Activated CD4-positive, alpha-beta T cell treated with anti-CD3 and anti-CD28 coated beads, Interleukin-10, Interleukin-2, amounts not matched to agents 100 ng/mL and 50 ng/mL, durations not matched to agents 16 hours and 8 hours (primary cell): ENCODE measurements around the gene EEIG2.
A peak's percentile ranks its signal among the peaks of the same experiment; 100 is the strongest.

Experiments used
- DNase-seq: peaks from one replicate; pipeline ENCODE4 v3.0.0-alpha.2; 2020

EEIG2 gene

DNA sequence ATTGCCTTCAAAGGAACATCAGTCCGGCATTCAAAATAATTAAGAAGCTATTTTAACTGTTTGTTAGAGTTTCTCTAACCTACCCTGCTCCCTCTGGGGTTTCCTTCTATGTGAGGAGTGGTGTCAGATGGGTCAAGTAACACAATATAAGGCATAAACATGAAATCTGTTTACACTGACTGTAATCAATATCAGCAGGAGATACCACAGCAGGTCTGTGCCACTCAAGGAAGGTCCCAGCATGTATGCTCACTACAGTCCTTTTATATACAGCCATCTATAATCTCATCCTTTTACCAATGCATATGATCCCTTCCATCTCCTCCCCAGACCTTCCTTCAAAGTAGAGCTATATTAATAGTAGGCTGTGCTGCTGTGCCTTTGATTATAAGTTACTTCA, 25.4 kb downstream of the EEIG2 start:
- DNase-seq: no peak

GRCh38 chr1:108590441-108590840, 30.5 kb downstream of the EEIG2 start:
- DNase-seq: no peak

- DNase-seq: peak; percentile 85
Measured at GRCh38 chr1:108590957-108591356, 31.1 kb downstream of the EEIG2 start.

- DNase-seq: no peak
Measured at GRCh38 chr1:108591466-108591865, 31.6 kb downstream of the EEIG2 start.

DNA sequence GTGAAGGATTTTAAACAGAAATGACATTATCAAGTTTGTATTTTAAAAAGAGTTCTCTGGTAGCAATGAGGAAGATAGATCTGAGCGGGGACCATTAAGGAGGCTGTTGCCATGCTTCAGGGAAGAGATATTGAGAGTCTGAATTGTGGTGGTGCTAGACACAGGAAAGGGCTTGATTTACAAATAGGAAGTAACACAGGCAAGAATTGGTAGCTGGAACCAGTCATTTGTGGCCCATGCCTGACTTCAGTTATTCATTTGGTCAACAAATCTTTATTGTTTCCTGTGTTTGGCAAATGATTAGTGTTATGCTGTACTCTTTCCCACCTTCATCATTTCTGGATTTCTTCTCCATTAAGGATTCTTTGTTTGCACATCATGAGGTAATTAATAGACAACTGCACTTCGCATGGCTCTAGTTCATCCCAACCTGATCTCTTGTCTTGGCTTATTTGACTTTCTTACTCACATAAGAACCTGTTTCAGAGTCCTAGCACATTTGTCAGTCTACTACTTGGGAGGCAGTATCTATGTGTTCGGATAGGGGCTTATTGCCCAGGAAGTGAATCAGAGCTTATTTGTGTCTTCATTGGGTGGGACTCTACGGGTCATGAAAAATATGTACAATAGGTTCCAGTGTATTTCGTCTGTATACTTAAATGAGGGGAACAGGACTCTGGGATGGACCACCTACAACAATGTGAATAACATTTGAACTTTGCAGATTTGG, 32.3 kb downstream of the EEIG2 start:
- DNase-seq: peak; percentile 64

DNA sequence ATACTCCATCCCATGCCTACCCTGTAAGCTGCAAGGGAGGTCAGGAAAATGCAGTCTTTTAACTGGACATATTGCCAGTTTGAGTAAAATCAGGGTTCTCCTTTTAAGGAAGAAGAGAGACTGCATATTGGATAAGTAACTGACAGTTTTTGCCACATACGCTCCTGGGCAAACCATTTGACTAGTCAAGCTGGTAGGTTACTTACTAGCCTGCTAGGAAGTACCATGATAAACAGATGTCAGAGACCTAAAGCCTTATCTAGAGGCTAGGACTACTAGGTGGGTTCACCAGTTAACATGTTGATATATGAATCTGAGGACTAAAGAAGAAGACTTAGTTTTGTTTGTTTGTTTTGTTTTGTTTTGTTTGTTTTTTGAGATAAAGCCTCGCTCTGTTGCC, 33.5 kb downstream of the EEIG2 start:
- no peak for DNase-seq

- DNase-seq: no peak
Measured at GRCh38 chr1:108595507-108595906, 35.6 kb downstream of the EEIG2 start.

DNA sequence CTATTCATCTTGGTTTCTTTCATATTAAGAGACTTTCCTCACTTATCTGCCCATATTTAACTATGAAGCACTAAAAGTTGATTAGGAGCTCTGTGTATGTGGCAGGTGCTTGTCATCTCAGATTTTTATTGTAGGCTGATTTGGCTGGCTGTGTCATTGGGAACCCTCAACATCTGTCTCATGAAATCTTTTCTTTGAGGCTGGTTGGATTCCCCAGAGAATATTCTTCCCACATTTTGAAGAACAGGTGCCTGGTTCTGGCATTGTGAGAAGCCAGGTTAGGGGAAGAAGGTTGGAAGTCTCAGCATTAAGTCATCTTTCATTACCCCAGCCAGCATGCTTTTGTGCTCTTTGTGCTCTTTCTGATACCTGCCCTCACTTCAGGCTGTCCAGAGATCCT, 37.1 kb downstream of the EEIG2 start:
- DNase-seq: no peak

- DNase-seq: no peak
Measured at GRCh38 chr1:108598340-108598739, 38.4 kb downstream of the EEIG2 start.

DNA sequence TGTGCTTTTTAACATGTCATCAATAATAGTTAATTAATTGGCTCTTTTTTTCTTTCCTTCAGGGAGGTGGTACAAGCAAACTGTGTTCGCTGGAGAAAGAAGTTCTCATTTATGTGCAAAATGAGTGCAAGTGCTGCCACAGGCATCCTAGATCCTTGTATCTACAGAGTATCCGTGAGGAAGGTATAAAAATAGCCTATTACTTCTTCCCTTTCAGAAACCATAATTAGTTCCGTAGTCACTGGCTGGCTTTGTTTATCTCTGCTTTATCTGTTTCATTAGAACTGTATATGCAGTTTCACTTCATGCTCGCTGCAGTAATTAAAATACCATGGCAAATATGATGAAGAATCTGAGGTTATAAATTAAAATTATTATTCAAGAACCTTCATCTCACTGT, 40.6 kb downstream of the EEIG2 start:
- DNase-seq: no peak

- DNase-seq: no peak
Measured at GRCh38 chr1:108601708-108602410, 42.0 kb downstream of the EEIG2 start.

- no peak for DNase-seq
Measured at GRCh38 chr1:108605633-108606032, 45.7 kb downstream of the EEIG2 start.

DNA sequence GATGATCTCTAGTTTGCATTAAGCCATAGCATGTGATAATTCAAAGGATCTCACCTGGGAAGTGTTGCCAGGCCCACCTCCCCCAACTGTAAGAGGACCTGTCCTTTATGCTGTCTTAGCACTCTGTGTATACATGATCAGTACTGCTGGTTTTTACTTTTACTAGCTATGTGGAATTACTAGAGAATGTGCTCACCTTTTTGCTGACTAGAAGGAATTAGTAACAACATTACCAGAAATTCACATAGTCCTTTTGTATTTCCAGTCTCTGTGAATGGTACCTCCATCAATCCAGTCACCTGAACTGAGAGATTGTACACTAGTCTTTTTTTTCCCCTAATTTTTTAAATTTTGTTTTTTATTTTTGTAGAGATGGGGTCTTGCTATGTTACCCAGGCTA, 46.6 kb downstream of the EEIG2 start:
- no peak for DNase-seq

DNA sequence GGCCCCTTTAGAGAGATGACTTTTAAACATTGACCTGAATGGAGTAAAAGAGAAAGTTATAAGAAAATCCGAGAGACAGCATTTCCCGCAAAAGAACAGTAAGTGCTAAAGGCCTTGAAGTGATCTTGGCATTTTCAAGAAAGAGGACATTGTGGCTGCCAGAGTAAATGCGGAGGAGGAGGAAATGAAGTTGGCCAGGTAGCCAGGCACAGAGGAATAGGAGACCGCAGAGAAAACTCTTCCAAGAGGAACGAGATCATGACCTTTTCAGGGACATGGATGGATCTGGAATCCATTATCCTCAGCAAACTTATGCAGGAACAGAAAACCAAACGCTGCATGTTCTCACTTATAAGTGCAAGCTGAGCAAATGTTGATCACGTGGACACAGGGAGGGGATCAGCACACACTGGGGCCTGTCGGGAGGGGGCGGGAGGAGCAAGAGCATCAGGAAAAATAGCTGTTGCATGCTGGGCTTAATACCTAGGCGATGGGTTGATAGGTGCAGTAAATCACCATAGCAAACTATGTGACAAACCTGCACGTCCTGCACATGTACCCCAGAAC, 49.7 kb downstream of the EEIG2 start:
- no peak for DNase-seq
